ENCODE data around the gene NAPEPLD.
"Not testable (repeated sequence)": the region's sequence is repeated elsewhere in the genome, so short reads cannot be mapped to it uniquely, and the experiment has no call there.

NAPEPLD gene

DNA sequence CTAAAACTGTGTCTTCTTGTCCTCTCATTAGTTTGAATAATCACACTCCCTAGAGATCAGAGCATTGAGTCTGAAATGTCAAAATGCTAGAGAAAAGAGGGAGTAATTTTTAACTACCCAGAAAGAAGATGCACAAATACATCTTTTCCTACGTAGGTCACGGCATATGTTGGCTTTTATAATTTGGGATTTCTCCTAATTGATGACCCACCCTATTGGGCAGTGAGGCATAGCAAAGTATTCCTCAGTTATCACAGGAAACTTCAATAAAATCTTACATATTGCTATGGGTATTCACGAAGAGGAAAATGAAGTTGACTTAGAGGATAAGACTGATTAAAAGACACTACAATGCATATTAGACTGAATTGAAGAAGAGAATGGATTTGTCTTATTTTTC, 48.6 kb downstream of the NAPEPLD start (continued):
- TF ChIP-seq ZC3H10 (CRISPR knock-in tag; IDR thresholded peaks at IDR 0.05) = no peak

DNA sequence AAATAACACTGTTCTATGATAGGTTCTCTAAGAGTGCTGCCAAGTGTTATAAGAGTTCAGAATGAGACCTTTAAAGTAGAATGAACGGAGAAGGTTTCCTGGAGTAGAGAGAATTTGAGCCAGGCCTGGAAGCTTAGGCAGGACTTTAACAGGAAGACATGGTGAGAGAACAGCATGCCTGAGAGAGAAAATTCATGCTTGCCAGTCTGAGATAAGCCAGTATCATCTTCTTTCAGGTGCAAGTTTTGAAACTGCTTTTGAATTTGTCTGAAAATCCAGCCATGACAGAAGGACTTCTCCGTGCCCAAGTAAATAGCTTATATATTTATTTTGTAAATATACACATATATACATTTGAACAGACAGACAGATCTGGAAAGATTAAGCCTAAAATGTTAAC, 51.9 kb downstream of the NAPEPLD start:
- TF ChIP-seq ZNF565 (CRISPR knock-in tag; conservative IDR thresholded peaks at IDR 0.05; ENCODE audit: low read depth) (no peak), ESRRG (CRISPR knock-in tag; IDR thresholded peaks at IDR 0.05) (no peak), ARNTL (CRISPR knock-in tag; IDR thresholded peaks at IDR 0.05; ENCODE audit: borderline replicate concordance, low read depth) (no peak), ZNF70 (CRISPR knock-in tag; IDR thresholded peaks at IDR 0.05) (no peak), BACH2 (CRISPR knock-in tag; IDR thresholded peaks at IDR 0.05; ENCODE audit: borderline replicate concordance) (no peak), TOX (CRISPR knock-in tag; IDR thresholded peaks at IDR 0.05; ENCODE audit: borderline replicate concordance) (no peak), TCF4 (CRISPR knock-in tag; IDR thresholded peaks at IDR 0.05; ENCODE audit: borderline replicate concordance) (no peak), ZFP30 (CRISPR knock-in tag; IDR thresholded peaks at IDR 0.05) (no peak), PPARA (CRISPR knock-in tag; IDR thresholded peaks at IDR 0.05; ENCODE audit: borderline replicate concordance) (no peak)
- TF ChIP-seq, protein P1, sequence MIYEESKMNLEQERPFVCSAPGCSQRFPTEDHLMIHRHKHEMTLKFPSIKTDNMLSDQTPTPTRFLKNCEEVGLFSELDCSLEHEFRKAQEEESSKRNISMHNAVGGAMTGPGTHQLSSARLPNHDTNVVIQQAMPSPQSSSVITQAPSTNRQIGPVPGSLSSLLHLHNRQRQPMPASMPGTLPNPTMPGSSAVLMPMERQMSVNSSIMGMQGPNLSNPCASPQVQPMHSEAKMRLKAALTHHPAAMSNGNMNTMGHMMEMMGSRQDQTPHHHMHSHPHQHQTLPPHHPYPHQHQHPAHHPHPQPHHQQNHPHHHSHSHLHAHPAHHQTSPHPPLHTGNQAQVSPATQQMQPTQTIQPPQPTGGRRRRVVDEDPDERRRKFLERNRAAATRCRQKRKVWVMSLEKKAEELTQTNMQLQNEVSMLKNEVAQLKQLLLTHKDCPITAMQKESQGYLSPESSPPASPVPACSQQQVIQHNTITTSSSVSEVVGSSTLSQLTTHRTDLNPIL (CRISPR knock-in tag; IDR thresholded peaks at IDR 0.05; ENCODE audit: low read depth) = no peak
- no peak for ATAC-seq

DNA sequence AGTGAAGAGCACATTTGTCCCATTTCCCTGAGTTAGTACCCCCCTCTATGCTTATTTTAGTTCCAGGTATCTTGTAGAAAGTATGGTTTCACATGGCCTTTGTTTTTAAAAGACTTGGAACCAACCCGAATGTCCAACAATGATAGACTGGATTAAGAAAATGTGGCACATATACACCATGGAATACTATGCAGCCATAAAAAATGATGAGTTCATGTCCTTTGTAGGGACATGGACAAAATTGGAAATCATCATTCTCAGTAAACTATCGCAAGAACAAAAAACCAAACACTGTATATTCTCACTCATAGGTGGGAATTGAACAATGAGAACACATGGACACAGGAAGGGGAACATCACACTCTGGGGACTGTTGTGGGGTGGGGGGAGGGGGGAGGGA, 53.3 kb downstream of the NAPEPLD start:
- 0 out of 2 replicates have a peak, but pooled peaks have one; percentile 24 for TF ChIP-seq ZNF8 (CRISPR knock-in tag; IDR thresholded peaks at IDR 0.05)
- ATAC-seq = not testable (repeated sequence)

DNA sequence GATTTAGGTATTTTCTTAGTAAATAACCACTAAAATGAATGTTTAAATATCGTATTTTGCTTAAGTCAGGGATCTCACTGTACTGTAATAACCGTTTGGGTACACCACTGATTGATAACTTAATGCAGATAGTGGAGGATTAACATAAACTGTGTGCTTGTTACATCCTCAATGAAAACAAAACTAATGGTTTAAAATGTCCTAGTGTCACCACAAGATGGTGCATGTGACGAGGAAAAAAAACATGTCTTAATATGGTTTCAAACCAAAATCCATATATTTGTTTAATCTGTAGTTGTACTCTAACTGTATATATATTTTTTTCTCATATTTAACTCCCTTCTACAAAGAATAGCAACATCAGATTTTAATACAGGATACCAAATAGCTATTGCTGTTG, 54.8 kb downstream of the NAPEPLD start:
- 0 out of 3 replicates have a peak, but pooled peaks have one; percentile 27 for ATAC-seq
- TF ChIP-seq, protein P1 (CRISPR knock-in tag; IDR thresholded peaks at IDR 0.05; ENCODE audit: low read depth) = no peak
- TF ChIP-seq, protein P2, sequence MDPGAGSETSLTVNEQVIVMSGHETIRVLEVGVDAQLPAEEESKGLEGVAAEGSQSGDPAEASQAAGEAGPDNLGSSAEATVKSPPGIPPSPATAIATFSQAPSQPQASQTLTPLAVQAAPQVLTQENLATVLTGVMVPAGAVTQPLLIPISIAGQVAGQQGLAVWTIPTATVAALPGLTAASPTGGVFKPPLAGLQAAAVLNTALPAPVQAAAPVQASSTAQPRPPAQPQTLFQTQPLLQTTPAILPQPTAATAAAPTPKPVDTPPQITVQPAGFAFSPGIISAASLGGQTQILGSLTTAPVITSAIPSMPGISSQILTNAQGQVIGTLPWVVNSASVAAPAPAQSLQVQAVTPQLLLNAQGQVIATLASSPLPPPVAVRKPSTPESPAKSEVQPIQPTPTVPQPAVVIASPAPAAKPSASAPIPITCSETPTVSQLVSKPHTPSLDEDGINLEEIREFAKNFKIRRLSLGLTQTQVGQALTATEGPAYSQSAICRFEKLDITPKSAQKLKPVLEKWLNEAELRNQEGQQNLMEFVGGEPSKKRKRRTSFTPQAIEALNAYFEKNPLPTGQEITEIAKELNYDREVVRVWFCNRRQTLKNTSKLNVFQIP (CRISPR knock-in tag; IDR thresholded peaks at IDR 0.05; ENCODE audit: borderline replicate concordance, low read depth) = no peak
- TF ChIP-seq CSDC2 (CRISPR knock-in tag; IDR thresholded peaks at IDR 0.05) = no peak
- TF ChIP-seq PPARA (CRISPR knock-in tag; IDR thresholded peaks at IDR 0.05; ENCODE audit: borderline replicate concordance) = no peak
- no peak for TF ChIP-seq ZC3H10 (CRISPR knock-in tag; IDR thresholded peaks at IDR 0.05)
- no peak for TF ChIP-seq SNAI2 (CRISPR knock-in tag; IDR thresholded peaks at IDR 0.05)
- TF ChIP-seq OSR1 (CRISPR knock-in tag; IDR thresholded peaks at IDR 0.05) = no peak
- TF ChIP-seq RARB (CRISPR knock-in tag; IDR thresholded peaks at IDR 0.05) = no peak
- no peak for TF ChIP-seq ZNF70 (CRISPR knock-in tag; IDR thresholded peaks at IDR 0.05)
- no peak for TF ChIP-seq ISL1 (CRISPR knock-in tag; IDR thresholded peaks at IDR 0.05)
- TF ChIP-seq TCF4 (CRISPR knock-in tag; IDR thresholded peaks at IDR 0.05; ENCODE audit: borderline replicate concordance) = no peak
- no peak for TF ChIP-seq TOX (CRISPR knock-in tag; IDR thresholded peaks at IDR 0.05; ENCODE audit: borderline replicate concordance)
- no peak for TF ChIP-seq ARNTL (CRISPR knock-in tag; IDR thresholded peaks at IDR 0.05; ENCODE audit: borderline replicate concordance, low read depth)
- no peak for TF ChIP-seq ZNF8 (CRISPR knock-in tag; IDR thresholded peaks at IDR 0.05)
- TF ChIP-seq ZNF565 (CRISPR knock-in tag; conservative IDR thresholded peaks at IDR 0.05; ENCODE audit: low read depth) = no peak
- TF ChIP-seq, protein P3, sequence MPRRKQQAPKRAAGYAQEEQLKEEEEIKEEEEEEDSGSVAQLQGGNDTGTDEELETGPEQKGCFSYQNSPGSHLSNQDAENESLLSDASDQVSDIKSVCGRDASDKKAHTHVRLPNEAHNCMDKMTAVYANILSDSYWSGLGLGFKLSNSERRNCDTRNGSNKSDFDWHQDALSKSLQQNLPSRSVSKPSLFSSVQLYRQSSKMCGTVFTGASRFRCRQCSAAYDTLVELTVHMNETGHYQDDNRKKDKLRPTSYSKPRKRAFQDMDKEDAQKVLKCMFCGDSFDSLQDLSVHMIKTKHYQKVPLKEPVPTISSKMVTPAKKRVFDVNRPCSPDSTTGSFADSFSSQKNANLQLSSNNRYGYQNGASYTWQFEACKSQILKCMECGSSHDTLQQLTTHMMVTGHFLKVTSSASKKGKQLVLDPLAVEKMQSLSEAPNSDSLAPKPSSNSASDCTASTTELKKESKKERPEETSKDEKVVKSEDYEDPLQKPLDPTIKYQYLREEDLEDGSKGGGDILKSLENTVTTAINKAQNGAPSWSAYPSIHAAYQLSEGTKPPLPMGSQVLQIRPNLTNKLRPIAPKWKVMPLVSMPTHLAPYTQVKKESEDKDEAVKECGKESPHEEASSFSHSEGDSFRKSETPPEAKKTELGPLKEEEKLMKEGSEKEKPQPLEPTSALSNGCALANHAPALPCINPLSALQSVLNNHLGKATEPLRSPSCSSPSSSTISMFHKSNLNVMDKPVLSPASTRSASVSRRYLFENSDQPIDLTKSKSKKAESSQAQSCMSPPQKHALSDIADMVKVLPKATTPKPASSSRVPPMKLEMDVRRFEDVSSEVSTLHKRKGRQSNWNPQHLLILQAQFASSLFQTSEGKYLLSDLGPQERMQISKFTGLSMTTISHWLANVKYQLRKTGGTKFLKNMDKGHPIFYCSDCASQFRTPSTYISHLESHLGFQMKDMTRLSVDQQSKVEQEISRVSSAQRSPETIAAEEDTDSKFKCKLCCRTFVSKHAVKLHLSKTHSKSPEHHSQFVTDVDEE (CRISPR knock-in tag; IDR thresholded peaks at IDR 0.05) = no peak
- no peak for TF ChIP-seq ZFP3 (CRISPR knock-in tag; IDR thresholded peaks at IDR 0.05)

DNA sequence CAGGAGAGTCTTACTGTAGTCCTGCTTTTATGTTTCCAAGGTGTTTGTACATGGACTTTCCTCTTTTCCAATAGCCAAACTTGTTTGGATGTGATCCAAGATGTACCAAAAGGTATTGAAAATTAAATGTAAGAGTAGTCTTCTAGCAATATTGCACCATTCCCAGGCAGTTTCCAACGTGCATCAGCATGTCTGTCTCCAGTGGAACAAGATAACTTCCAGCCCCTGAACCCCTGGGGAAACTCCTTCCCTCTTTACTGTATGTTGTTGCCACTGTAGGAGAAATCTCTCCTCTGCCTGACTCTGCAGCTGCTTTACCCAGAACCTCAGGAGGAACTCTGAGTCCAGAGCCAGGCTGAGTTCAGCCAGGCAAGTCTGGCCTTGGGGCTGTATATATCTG, 55.5 kb downstream of the NAPEPLD start:
- no peak; the same call in 2 of the 3 replicates for ATAC-seq
- TF ChIP-seq ZC3H10 (CRISPR knock-in tag; IDR thresholded peaks at IDR 0.05) (no peak), TCF4 (CRISPR knock-in tag; IDR thresholded peaks at IDR 0.05; ENCODE audit: borderline replicate concordance) (no peak), ESRRG (CRISPR knock-in tag; IDR thresholded peaks at IDR 0.05) (no peak), ZNF8 (CRISPR knock-in tag; IDR thresholded peaks at IDR 0.05) (no peak), GLIS3 (CRISPR knock-in tag; IDR thresholded peaks at IDR 0.05) (no peak), TOX (CRISPR knock-in tag; IDR thresholded peaks at IDR 0.05; ENCODE audit: borderline replicate concordance) (no peak), BACH2 (CRISPR knock-in tag; IDR thresholded peaks at IDR 0.05; ENCODE audit: borderline replicate concordance) (no peak), ZNF565 (CRISPR knock-in tag; conservative IDR thresholded peaks at IDR 0.05; ENCODE audit: low read depth) (no peak), ZNF70 (CRISPR knock-in tag; IDR thresholded peaks at IDR 0.05) (no peak), SNAI2 (CRISPR knock-in tag; IDR thresholded peaks at IDR 0.05) (no peak)
- TF ChIP-seq, protein P3 (CRISPR knock-in tag; IDR thresholded peaks at IDR 0.05) = no peak
